GM12878 (cell line): ENCODE measurements around the gene CHPT1. TPM values are rescaled to one million over a fixed set of nuclear protein-coding genes. Genes with fewer than 3 reads are reported as not detected.

Experiments used
- ATAC-seq: fragments of 200-7000 bp; cut with Tn5 transposase; 3 replicates; pipeline ENCODE4 v1.9.1; 2020; ENCODE audit warnings: mild to moderate bottlenecking, moderate library complexity
- BruUV-seq: library from RNA; stranded (reverse); fragments of 400-500 nt; replicated peaks from 2 replicates; lab custom pipeline; 2021; lab: Mats Ljungman, UMichigan
- CTCF ChIA-PET: fragments of 300-600 bp; sonication (Branson Sonifier 250); formaldehyde crosslinking; extraction: SDS; loops from one replicate; lab custom pipeline; 2021; ENCODE audit warnings: inconsistent platforms; lab: Yijun Ruan, JAX
- POLR2A ChIA-PET: fragments of 350-600 bp; formaldehyde crosslinking; extraction: SDS; loops from one replicate; lab custom pipeline; 2021; ENCODE audit warnings: inconsistent platforms; lab: Charles Lee
- RAD21 ChIA-PET: fragments of 300-600 bp; sonication (Branson Sonifier 250); formaldehyde crosslinking; loops from one replicate; lab custom pipeline; 2023; ENCODE audit warnings: antibody characterized with exemption; ENCODE audit not compliant: unreplicated experiment; lab: Charles Lee
- SMC1A ChIA-PET: fragments of 300-600 bp; sonication (Branson Sonifier 250); formaldehyde crosslinking; loops from one replicate; lab custom pipeline; 2023; ENCODE audit not compliant: unreplicated experiment, uncharacterized antibody; lab: Charles Lee
- DNase-seq: peaks from one replicate; pipeline ENCODE4 v3.0.0-alpha.2; 2011; ENCODE audit warnings: low read depth, low spot score
- FAIRE-seq: peaks from 3 replicates; lab custom pipeline; 2011; peaks lifted over from hg19 to GRCh38; lab: Jason Lieb, UNC
- H2AFZ ChIP-seq: 2 replicates; pipeline ENCODE4 v1.6.0; 2011; ENCODE audit warnings: low read depth, low read length, control low read depth; ENCODE audit not compliant: control insufficient read depth
- H3K27ac ChIP-seq: 2 replicates; pipeline ENCODE4 v1.5.1; 2011; ENCODE audit warnings: control low read depth; ENCODE audit not compliant: control insufficient read depth, insufficient read depth
- H3K27me3 ChIP-seq, 2 experiments: replicated peaks in 1 of 2; 2 replicates each; pipeline versions ENCODE4 v1.6.0 to v1.6.1; 2011; ENCODE audit warnings: low read length in 1 of 2; ENCODE audit not compliant: control insufficient read depth in 2 of 2, insufficient read depth in 2 of 2
- H3K36me3 ChIP-seq, 2 experiments: 2 replicates each; pipeline ENCODE4 v1.5.1; 2011; ENCODE audit warnings: low read length in 1 of 2; ENCODE audit not compliant: control insufficient read depth in 2 of 2, insufficient read depth in 2 of 2
- H3K4me1 ChIP-seq: 2 replicates; pipeline ENCODE4 v1.6.1; 2011; ENCODE audit warnings: mild to moderate bottlenecking, low read length, moderate library complexity, mixed read lengths; ENCODE audit not compliant: control insufficient read depth, insufficient read depth
- H3K4me2 ChIP-seq: 2 replicates; pipeline ENCODE4 v1.6.0; 2011; ENCODE audit warnings: control low read depth; ENCODE audit not compliant: control insufficient read depth, insufficient read depth
- H3K4me3 ChIP-seq: fragments of 200-600 bp; sonication (generic); 2 replicates; pipeline ENCODE4 v1.5.1; 2016
- H3K79me2 ChIP-seq: 2 replicates; pipeline ENCODE4 v1.6.0; 2011; ENCODE audit warnings: low read length; ENCODE audit not compliant: control insufficient read depth, insufficient read depth
- H3K9ac ChIP-seq: 2 replicates; pipeline ENCODE4 v1.8.0; 2011; ENCODE audit warnings: low read length, control low read depth, mixed read lengths; ENCODE audit not compliant: control insufficient read depth, insufficient read depth
- H3K9me3 ChIP-seq: replicated peaks from 3 replicates; pipeline ENCODE4 v1.5.1; 2011; ENCODE audit warnings: mild to moderate bottlenecking, low read length; ENCODE audit not compliant: control insufficient read depth, insufficient read depth
- H4K20me1 ChIP-seq: 2 replicates; pipeline ENCODE4 v1.6.0; 2011; ENCODE audit not compliant: control insufficient read depth, insufficient read depth
- CEBPB ChIP-seq, 2 experiments: fragments of 150-350 bp in 1 of 2; IDR thresholded peaks; 2 replicates each; pipeline ENCODE4 v1.6.1; 2012 to 2014; ENCODE audit warnings: low read depth in 2 of 2, low read length in 2 of 2, borderline replicate concordance in 1 of 2, inconsistent platforms in 1 of 2
- HDGF ChIP-seq: fragments of 450-650 bp; IDR thresholded peaks from 2 replicates; pipeline ENCODE4 v1.6.1; 2016; ENCODE audit warnings: antibody characterized with exemption
- IKZF1 ChIP-seq: fragments of 450-650 bp; conservative IDR thresholded peaks from 2 replicates; pipeline ENCODE4 v1.6.1; 2017; ENCODE audit warnings: antibody characterized with exemption, mild to moderate bottlenecking
- KLF5 ChIP-seq: fragments of 450-650 bp; IDR thresholded peaks from 2 replicates; pipeline ENCODE4 v1.6.1; 2014; ENCODE audit warnings: mild to moderate bottlenecking; ENCODE audit not compliant: partially characterized antibody
- LARP7 ChIP-seq: fragments of 450-650 bp; IDR thresholded peaks from 2 replicates; pipeline ENCODE4 v1.6.1; 2017; ENCODE audit warnings: mild to moderate bottlenecking
- MEF2B ChIP-seq: fragments of 450-650 bp; IDR thresholded peaks from 2 replicates; pipeline ENCODE4 v1.6.1; 2018; ENCODE audit warnings: mild to moderate bottlenecking, moderate library complexity; ENCODE audit not compliant: partially characterized antibody, poor library complexity, severe bottlenecking
- SMARCA5 ChIP-seq: fragments of 450-650 bp; IDR thresholded peaks from 2 replicates; pipeline ENCODE4 v1.6.1; 2017; ENCODE audit warnings: mild to moderate bottlenecking
- SUZ12 ChIP-seq: fragments of 200-600 bp; sonication (generic); IDR thresholded peaks from one replicate; pipeline ENCODE4 v1.6.1; 2018; ENCODE audit warnings: antibody characterized with exemption, mild to moderate bottlenecking; ENCODE audit not compliant: unreplicated experiment
- ZZZ3 ChIP-seq: IDR thresholded peaks from 2 replicates; pipeline ENCODE4 v1.6.1; 2011; ENCODE audit warnings: low read depth; ENCODE audit not compliant: control insufficient read depth, insufficient read length
- WGBS: methylation state at CpG from one replicate; pipeline ENCODE4 v1.1.6; 2016; ENCODE audit warnings: low lambda C conversion rate; ENCODE audit not compliant: insufficient replicate concordance, insufficient coverage; ENCODE audit errors: missing lambda C conversion rate; 5-methylcytosine and 5-hydroxymethylcytosine counted together
- in situ Hi-C: fragments of 300-500 bp; cut with MboI; formaldehyde crosslinking; loops from 9 replicates; pipeline ENCODE4 v1.14.3; 2018; ENCODE audit warnings: mixed read lengths
- intact Hi-C: fragments of 100-400 bp; cut with micrococcal nuclease; formaldehyde crosslinking; loops from one replicate; pipeline ENCODE4 v1.14.2; 2022; ENCODE audit not compliant: unreplicated experiment
- polyA plus RNA-seq, 11 experiments: library from polyadenylated mRNA; depleted of rRNA in 4 of 11; unstranded in 6 of 11; stranded (reverse) in 5 of 11; fragments of >200 nt; fragmentation: Nextera tagmentation in 4 of 11; fragmentation: Illumina TruSeq in 1 of 11; extraction: Ambion mirVana in 4 of 11; extraction: Trizol in 1 of 11; gene quantifications; 1 replicate in 1 of 11; 2 replicates in 10 of 11; pipeline versions ENCODE4 v1.2.1 to v1.2.3, GENCODE V29; 2011 to 2016; ENCODE audit warnings: inconsistent platforms in 2 of 11, missing spikeins in 2 of 11, low read depth in 1 of 11
- total RNA-seq, 4 experiments: library from RNA; depleted of rRNA in 3 of 4; stranded (reverse); fragments of >200 nt in 3 of 4; fragmentation: Illumina TruSeq in 1 of 4; extraction: Trizol in 1 of 4; gene quantifications; 2 replicates each; pipeline versions ENCODE4 v1.2.1 to v1.2.3, GENCODE V29; 2013 to 2021

The CHPT1 gene
- total and polyA plus RNA-seq, 10 of the 15 experiments (the other 5 are each of a cell fraction or from before 2014, with no cell fraction given), result 0.85 to 10.2 (median 3.9) TPM

DNA sequence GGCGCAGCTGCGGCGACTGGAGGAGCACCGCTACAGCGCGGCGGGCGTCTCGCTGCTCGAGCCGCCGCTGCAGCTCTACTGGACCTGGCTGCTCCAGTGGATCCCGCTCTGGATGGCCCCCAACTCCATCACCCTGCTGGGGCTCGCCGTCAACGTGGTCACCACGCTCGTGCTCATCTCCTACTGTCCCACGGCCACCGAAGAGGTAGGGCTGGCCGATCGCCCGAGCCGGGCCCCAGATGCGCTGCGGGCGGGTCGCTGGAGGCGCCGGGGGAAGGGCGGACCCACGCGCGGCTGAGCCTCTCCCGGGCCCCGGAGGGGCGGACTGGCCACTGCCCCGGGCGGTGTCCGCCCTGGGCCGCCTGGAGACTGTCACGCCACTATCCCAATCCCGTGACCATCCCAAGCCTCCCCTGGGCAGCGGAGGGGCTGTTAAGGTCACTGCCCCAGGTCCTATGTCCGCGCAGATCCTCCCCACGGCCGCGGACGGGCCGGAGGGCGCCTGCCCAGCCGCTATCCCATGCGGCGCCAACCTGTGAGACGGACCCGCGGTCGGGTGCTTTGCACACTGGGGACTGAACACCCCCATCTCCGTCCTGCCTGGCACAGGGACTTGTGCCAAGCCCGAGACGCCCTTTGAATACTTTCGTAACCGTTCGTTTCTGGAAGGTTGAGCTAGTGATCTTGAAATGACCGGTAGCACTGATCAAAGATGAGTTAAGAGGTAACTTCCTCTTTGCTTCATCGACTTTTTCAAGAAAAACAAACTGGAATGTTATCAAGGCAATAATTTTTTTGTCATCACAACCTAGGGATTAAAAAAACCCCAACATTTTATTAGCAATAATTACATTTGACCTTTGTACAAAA is 725 bp downstream of the CHPT1 start:
- Histone ChIP-seq H4K20me1 (no peaks in the 10 kb centered on the region), H3K4me2 (peak overlapping the region; percentile 98), H3K27me3 (no peaks in the 10 kb centered on the region), H2AFZ (peak overlapping the region; percentile 88), H3K79me2 (no peaks in the 10 kb centered on the region), H3K9me3 (no peaks in the 10 kb centered on the region), H3K27ac (peak overlapping the region; percentile 33), H3K4me1 (peaks cover 4% of the 10 kb centered on the region), H3K9ac (peak overlapping the region; percentile 78), H3K36me3 (no peaks in the 10 kb centered on the region), H3K4me3 (peak overlapping the region; percentile 78)
- ATAC-seq (peak; percentile 55), FAIRE-seq (no peak), DNase-seq (no peak)
- in situ Hi-C loops (no loop called here), intact Hi-C loops (loop anchor here (10.0 kb wide), 1 partner anchor 123 kb away; no protein-coding TSS in a partner anchor)
- 1% methylated on average over 66 of the region's 67 CpGs for WGBS
- BruUV-seq, result no TSS peak
- POLR2A ChIA-PET, result no interaction called here
- TF ChIP-seq HDGF, result no peak
- TF ChIP-seq SMARCA5, result 0 out of 2 replicates have a peak, but pooled peaks have one; percentile 10
- TF ChIP-seq CEBPB (IDR thresholded peaks at IDR 0.05; ENCODE audit: borderline replicate concordance in 1 of 2, low read depth in 2 of 2, low read length in 2 of 2), result no peak
- TF ChIP-seq ZZZ3, result no peak
- TF ChIP-seq MEF2B, result no peak
- TF ChIP-seq SUZ12, result no peak
- peak; percentile 52 for TF ChIP-seq IKZF1
- 0 out of 2 replicates have a peak, but pooled peaks have one; percentile 62 for TF ChIP-seq LARP7
- no peak for TF ChIP-seq KLF5
- SMC1A ChIA-PET, result no interaction called here
- CTCF ChIA-PET, result interaction anchor here (0.8 to 1.0 kb wide), 2 partner anchors 14 to 142 kb away, joined by 3 to 4 read pairs; no protein-coding TSS in a partner anchor
- RAD21 ChIA-PET, result interaction anchor here (1.5 kb wide), 1 partner anchor 132 kb away, joined by 3 read pairs; no protein-coding TSS in a partner anchor
